MCF 10A (cell line): Measurements from ENCODE around the gene LAMTOR5. TPM values are rescaled to one million over a fixed set of nuclear protein-coding genes. Genes with fewer than 3 reads are reported as not detected.

Experiments used
- BruUV-seq: library from RNA; stranded (reverse); fragments of 400-500 nt; replicated peaks from 2 replicates; lab custom pipeline; 2021; lab: Mats Ljungman, UMichigan
- CTCF ChIA-PET: fragments of 300-600 bp; sonication (Branson Sonifier 250); formaldehyde crosslinking; extraction: SDS; loops from one replicate; lab custom pipeline; 2021; ENCODE audit warnings: antibody characterized with exemption, inconsistent platforms; lab: Yijun Ruan, JAX
- POLR2A ChIA-PET: fragments of 300-600, 350-650 bp; sonication (Branson Sonifier 250); formaldehyde crosslinking; extraction: SDS; loops from one replicate; lab custom pipeline; 2020; ENCODE audit warnings: antibody characterized with exemption, inconsistent platforms; lab: Yijun Ruan, JAX
- DNase-seq: peaks from one replicate; pipeline ENCODE4 v3.0.0-alpha.2; 2018; ENCODE audit not compliant: unreplicated experiment
- H3K27ac Mint-ChIP-seq: one replicate; pipeline ENCODE4 v1.8.0; 2022; ENCODE audit warnings: mild to moderate bottlenecking, low read depth, mixed read lengths; ENCODE audit not compliant: unreplicated experiment
- H3K27me3 Mint-ChIP-seq: one replicate; pipeline ENCODE4 v1.8.0; 2022; ENCODE audit warnings: mixed read lengths; ENCODE audit not compliant: insufficient read depth, unreplicated experiment
- H3K36me3 Mint-ChIP-seq: one replicate; pipeline ENCODE4 v1.8.0; 2022; ENCODE audit warnings: mild to moderate bottlenecking, moderate library complexity, mixed read lengths; ENCODE audit not compliant: insufficient read depth, unreplicated experiment
- H3K4me1 Mint-ChIP-seq: one replicate; pipeline ENCODE4 v1.8.0; 2022; ENCODE audit warnings: mixed read lengths; ENCODE audit not compliant: insufficient read depth, unreplicated experiment
- H3K4me3 Mint-ChIP-seq: one replicate; pipeline ENCODE4 v1.8.0; 2022; ENCODE audit warnings: mild to moderate bottlenecking, moderate library complexity, mixed read lengths; ENCODE audit not compliant: unreplicated experiment
- H3K9me3 Mint-ChIP-seq: one replicate; pipeline ENCODE4 v1.8.0; 2022; ENCODE audit warnings: mixed read lengths; ENCODE audit not compliant: unreplicated experiment
- CTCF ChIP-seq: fragments of 200-600 bp; IDR thresholded peaks from one replicate; pipeline ENCODE4 v1.8.0; 2022; ENCODE audit warnings: antibody characterized with exemption, mild to moderate bottlenecking; ENCODE audit not compliant: unreplicated experiment
- intact Hi-C: fragments of 100-400 bp; cut with micrococcal nuclease; formaldehyde crosslinking; loops from 2 replicates; pipeline ENCODE4 v1.14.1; 2022
- total RNA-seq: library from RNA; stranded (reverse); gene quantifications from 2 replicates; pipeline ENCODE4 v1.2.3, GENCODE V29; 2022

Gene LAMTOR5
- total RNA-seq, 1 experiment from 2014 or later, result 111 TPM

DNA sequence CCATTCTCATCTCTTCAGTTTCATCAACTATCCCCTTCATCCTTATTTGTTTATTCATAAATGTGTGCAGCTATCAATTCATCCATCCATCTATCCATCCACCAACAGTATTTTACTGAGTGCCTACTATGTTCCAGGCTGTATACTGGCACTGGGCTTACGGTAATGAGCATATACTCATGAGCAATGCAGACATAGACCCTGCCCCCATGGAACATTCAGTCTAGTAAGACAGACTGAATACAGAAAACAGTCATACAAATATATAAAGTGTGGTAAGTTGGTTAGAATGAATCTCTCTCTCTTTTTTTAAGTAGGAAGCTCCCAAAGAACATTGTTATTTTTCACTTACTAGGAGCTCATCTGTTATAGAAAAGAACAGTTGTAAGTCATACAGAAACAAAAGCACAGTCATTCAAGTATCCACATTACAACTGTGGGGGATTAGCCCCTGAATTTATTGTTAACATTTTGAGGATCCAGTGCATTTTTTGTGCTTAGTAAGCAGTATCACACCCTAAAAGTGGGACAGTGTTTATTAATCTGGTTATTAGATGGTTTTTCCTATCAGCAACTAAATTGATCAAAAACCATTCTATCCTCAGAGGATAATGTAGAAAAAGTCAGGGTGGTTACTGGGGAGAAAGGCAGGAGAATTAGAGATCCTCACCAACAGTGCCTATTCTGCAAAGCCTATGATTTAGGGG, 20.3 kb downstream of the LAMTOR5 start:
- DNase-seq, result no peak
- no peak for TF ChIP-seq CTCF
- H3K4me1 Mint-ChIP-seq, result peaks cover 21% of the 10 kb centered on the region
- H3K27me3 Mint-ChIP-seq, result no peaks in the 10 kb centered on the region
- CTCF ChIA-PET, result interaction anchor here (0.8 to 1.6 kb wide), 6 partner anchors 11 to 394 kb away, joined by 3 to 5 read pairs (median 4); no protein-coding TSS in a partner anchor
- H3K36me3 Mint-ChIP-seq, result peaks cover 10% of the 10 kb centered on the region
- H3K4me3 Mint-ChIP-seq, result no peak overlapping the region
- BruUV-seq, result no TSS peak
- no peaks in the 10 kb centered on the region for H3K9me3 Mint-ChIP-seq
- intact Hi-C loops, result no loop called here
- POLR2A ChIA-PET, result interaction anchor here (0.6 to 1.3 kb wide), 3 partner anchors 10 to 48 kb away, joined by 3 read pairs; partner anchors contain the start of gene RBM15
- H3K27ac Mint-ChIP-seq, result no peak overlapping the region

DNA sequence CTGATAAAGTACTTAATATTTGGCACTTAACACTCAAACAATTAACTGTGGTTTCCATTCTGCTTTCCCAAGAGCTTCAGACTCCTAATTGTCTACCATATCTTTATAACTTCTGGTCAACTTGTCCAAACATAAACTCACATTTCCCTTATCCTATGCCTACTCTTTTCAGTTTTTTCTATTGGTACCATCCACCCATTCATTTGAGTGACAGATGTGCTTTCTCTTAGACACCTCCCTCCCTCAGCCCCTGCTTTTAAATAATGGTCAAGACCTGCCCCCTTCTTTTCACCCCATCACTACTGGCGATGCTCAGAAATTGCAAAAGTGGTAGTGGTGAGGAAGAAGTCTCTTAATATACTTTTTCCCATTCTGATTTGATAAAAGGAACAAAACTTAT, 22.1 kb downstream of the LAMTOR5 start:
- BruUV-seq, result no TSS peak
- POLR2A ChIA-PET, result interaction anchor here (0.5 kb wide), 1 partner anchor 1688 kb away, joined by 3 read pairs; no protein-coding TSS in a partner anchor
- H3K9me3 Mint-ChIP-seq, result no peaks in the 10 kb centered on the region
- CTCF ChIA-PET, result interaction anchor here (1.2 to 1.6 kb wide), 2 partner anchors 26 to 189 kb away, joined by 4 to 5 read pairs; no protein-coding TSS in a partner anchor
- peaks cover 23% of the 10 kb centered on the region for H3K36me3 Mint-ChIP-seq
- H3K27ac Mint-ChIP-seq, result no peak overlapping the region
- TF ChIP-seq CTCF, result no peak
- no peak overlapping the region for H3K4me3 Mint-ChIP-seq
- no peaks in the 10 kb centered on the region for H3K27me3 Mint-ChIP-seq
- intact Hi-C loops, result no loop called here
- no peak for DNase-seq
- H3K4me1 Mint-ChIP-seq, result peaks cover 9% of the 10 kb centered on the region

GRCh38 chr1:110384581-110385321, 22.7 kb downstream of the LAMTOR5 start:
- TF ChIP-seq CTCF, result no peak
- intact Hi-C loops, result no loop called here
- Mint-ChIP-seq H3K27ac (no peak overlapping the region), H3K36me3 (peaks cover 23% of the 10 kb centered on the region), H3K27me3 (no peaks in the 10 kb centered on the region), H3K4me3 (no peak overlapping the region), H3K9me3 (no peaks in the 10 kb centered on the region), H3K4me1 (peaks cover 3% of the 10 kb centered on the region)
- DNase-seq, result no peak
- ChIA-PET CTCF (interaction anchor here (1.0 to 1.2 kb wide), 2 partner anchors 182 to 188 kb away, joined by 3 to 4 read pairs; no protein-coding TSS in a partner anchor), POLR2A (interaction anchor here (1.5 kb wide), 1 partner anchor 15 kb away, joined by 5 read pairs; no protein-coding TSS in a partner anchor)
- no TSS peak for BruUV-seq
